K562 treated with DMSO at 1 percent for 48 hours (cell line): ENCODE results near the gene NELFCD. TPM values are rescaled to one million over a fixed set of nuclear protein-coding genes. Genes with fewer than 3 reads are reported as not detected.

Source experiments
- total RNA-seq: library from RNA; unstranded; fragments of 300-600 nt; gene quantifications from 2 replicates; pipeline ENCODE4 v1.2.3, GENCODE V29; 2022; ENCODE audit warnings: low replicate concordance; ENCODE audit errors: extremely low read depth

NELFCD gene, protein sequence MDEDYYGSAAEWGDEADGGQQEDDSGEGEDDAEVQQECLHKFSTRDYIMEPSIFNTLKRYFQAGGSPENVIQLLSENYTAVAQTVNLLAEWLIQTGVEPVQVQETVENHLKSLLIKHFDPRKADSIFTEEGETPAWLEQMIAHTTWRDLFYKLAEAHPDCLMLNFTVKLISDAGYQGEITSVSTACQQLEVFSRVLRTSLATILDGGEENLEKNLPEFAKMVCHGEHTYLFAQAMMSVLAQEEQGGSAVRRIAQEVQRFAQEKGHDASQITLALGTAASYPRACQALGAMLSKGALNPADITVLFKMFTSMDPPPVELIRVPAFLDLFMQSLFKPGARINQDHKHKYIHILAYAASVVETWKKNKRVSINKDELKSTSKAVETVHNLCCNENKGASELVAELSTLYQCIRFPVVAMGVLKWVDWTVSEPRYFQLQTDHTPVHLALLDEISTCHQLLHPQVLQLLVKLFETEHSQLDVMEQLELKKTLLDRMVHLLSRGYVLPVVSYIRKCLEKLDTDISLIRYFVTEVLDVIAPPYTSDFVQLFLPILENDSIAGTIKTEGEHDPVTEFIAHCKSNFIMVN
- not detected in 2 replicates for total RNA-seq

GRCh38 chr20:58980711-58981627 lies at the start of gene NELFCD:
Gene NELFCD (plus strand): TSS chr20:58981256. CDS start chr20:58981310, 54 bp downstream.

DNA sequence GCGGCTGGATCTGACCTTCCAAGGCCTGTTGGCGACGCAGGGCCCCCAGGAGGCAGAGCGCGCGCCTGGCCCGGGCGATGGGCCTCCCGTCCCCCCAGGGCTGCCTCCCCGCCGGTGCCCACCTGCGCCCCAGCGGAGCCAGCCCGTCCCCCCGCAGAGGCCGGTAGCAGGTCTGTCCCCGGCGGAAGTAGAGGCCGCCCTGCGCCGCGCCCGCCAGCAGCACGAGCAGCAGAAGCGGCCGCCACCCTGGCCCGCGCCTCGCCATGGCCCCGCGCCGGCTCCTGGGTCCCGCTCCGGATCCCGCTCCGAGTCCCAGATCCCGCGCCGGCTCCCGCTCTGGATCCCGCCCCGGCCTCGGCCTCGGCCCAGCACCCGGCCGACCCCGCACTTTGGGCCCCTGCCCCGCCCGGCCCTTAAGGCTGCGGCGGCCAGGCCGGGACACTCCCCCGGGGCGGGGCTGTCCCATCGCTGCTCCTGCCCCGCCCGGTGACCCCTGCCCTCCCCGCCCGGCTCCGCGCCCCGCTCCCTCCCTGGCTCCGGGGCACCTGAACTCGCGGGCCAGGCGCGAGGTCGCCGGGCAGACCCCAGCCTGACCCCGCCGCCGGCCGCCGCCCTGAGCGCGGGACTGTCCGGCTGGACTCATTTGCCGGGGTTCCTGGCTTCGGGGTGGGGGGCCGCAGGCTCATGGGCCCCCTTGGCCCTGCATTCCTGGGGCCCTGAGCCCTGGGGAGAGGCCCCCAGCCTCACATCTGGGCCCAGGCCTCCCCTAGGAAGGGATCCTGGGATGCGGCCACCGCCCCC lies 26.0 kb downstream of the NELFCD start, which contains the start of gene CTSZ:
CTSZ (minus strand) TSS at position 391 of the 801 bp plus-strand sequence; CDS start at position 265, 126 bp downstream.

GRCh38 chr20:59019217-59019616 lies 38.2 kb downstream of the NELFCD start, which contains the start of gene TUBB1:
Gene TUBB1 (plus strand): TSS chr20:59019429. CDS start chr20:59019523, 94 bp downstream.

DNA sequence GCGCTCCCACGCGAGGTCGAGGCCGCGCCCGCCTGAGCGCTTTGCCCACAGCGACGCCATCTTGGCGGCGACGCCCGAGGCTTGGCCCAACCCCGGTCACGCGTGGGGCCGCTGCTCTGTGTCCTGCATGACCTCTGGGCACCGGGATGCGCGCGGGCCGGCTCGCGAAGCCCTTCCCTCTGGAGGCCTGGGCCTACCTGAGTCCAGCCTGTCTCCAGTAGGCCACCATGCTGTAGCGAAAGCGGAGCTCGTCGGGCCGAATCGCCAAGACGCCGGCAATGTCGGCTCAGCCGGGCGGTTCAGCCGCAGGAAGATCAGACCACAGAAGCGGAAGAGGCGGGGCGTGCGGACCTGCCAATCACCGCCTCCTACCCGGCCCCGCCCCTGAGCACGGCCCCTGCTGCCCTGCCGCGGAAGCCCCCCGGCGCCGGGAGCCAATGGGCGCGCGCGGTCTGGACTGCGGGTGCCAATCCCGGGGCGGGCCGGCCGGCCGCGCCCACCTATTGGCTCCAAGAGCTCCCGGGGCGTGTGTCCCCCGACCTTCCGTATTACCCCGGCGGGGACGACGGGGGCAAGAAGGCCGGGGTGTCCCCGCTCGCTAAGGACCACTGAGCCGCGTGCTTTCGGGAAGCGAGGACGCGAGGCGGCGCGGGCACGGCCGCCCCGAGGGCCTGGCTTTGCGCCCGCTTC lies 51.1 kb downstream of the NELFCD start, which contains the start of gene ATP5F1E:
ATP5F1E (minus strand) TSS at position 313 of the 690 bp plus-strand sequence; CDS start at position 229, 84 bp downstream.

GRCh38 chr20:59042151-59042795 lies 61.2 kb downstream of the NELFCD start, which contains the start of gene PRELID3B:
Gene PRELID3B (minus strand): TSS chr20:59042786. CDS start chr20:59042730, 56 bp downstream.

Other genes with a start within 250 kb of the NELFCD start
- gene GNAS-AS1, start 130.4 kb upstream of the NELFCD start, total RNA-seq, result not detected in 2 replicates
- 466 and 817 TPM in 2 replicates for gene GNAS, start 128.5 kb upstream of the NELFCD start, total RNA-seq
- not detected in 2 replicates for gene CTSZ, start 26.0 kb downstream of the NELFCD start, total RNA-seq
- not detected in 2 replicates for gene TUBB1, start 38.2 kb downstream of the NELFCD start, total RNA-seq
- gene ATP5F1E, start 51.1 kb downstream of the NELFCD start, total RNA-seq, result not detected in 2 replicates
- not detected in 2 replicates for gene PRELID3B, start 61.5 kb downstream of the NELFCD start, total RNA-seq
- not detected in 2 replicates for gene ZNF831, start 182.6 kb downstream of the NELFCD start, total RNA-seq